22Rv1 (cell line): ENCODE results near the gene RANGAP1.

ENCODE experiments used
- CTCF ChIP-seq: fragments of 450-650 bp; IDR thresholded peaks from 2 replicates; pipeline ENCODE4 v1.5.1; 2017; ENCODE audit warnings: mild to moderate bottlenecking
- ZFX ChIP-seq: fragments of 450-650 bp; IDR thresholded peaks from 2 replicates; pipeline ENCODE4 v1.6.1; 2017; ENCODE audit warnings: antibody characterized with exemption, borderline replicate concordance

GRCh38 chr22:41302811-41303210, 16.8 kb upstream of the RANGAP1 start:
- no peak for TF ChIP-seq CTCF
- no peak for TF ChIP-seq ZFX
